ENCODE measurements around the gene RALGAPA1. TPM values are rescaled to one million over a fixed set of nuclear protein-coding genes. Genes with fewer than 3 reads are reported as not detected.

RALGAPA1 gene
- total and polyA plus RNA-seq, 4 donors, result 4.6 to 38.7 (median 13.4) TPM

GRCh38 chr14:35558680-35559079 lies 250.4 kb downstream of the RALGAPA1 start:
- H3K9me3 ChIP-seq (ENCODE audit: control insufficient read depth in 4 of 4, low read length in 3 of 4), result no peaks in the 10 kb centered on the region
- DNase-seq (ENCODE audit: low spot score), result no peak
- no peak overlapping the region for H3K4me3 ChIP-seq (ENCODE audit: low read depth in 1 of 3, low read length in 3 of 3)
- no peaks in the 10 kb centered on the region for H3K27me3 ChIP-seq (ENCODE audit: control insufficient read depth in 4 of 4, insufficient read depth in 4 of 4, low read length in 3 of 4)
- 84% methylated on average over 2 of the region's 2 CpGs for WGBS
- no peaks in the 10 kb centered on the region for H3K4me1 ChIP-seq (ENCODE audit: control insufficient read depth in 4 of 4, insufficient read depth in 4 of 4, low read length in 3 of 4)
- H3K9ac ChIP-seq (ENCODE audit: low read depth in 1 of 2, low read length in 2 of 2), result no peak overlapping the region
- H3K36me3 ChIP-seq (ENCODE audit: control insufficient read depth in 4 of 4, insufficient read depth in 3 of 4, low read depth in 1 of 4, low read length in 3 of 4), result no peaks in the 10 kb centered on the region
- TF ChIP-seq REST (IDR thresholded peaks at IDR 0.05) (no peak), SP1 (IDR thresholded peaks at IDR 0.05) (no peak), YY1 (IDR thresholded peaks at IDR 0.05) (no peak), NR2F2 (IDR thresholded peaks at IDR 0.05) (no peak), ZBTB33 (IDR thresholded peaks at IDR 0.05) (no peak), HNF4G (IDR thresholded peaks at IDR 0.05) (no peak), RXRA (IDR thresholded peaks at IDR 0.05) (no peak), RAD21 (IDR thresholded peaks at IDR 0.05) (no peak), JUND (IDR thresholded peaks at IDR 0.05) (no peak), MAX (IDR thresholded peaks at IDR 0.05) (no peak), TAF1 (conservative IDR thresholded peaks at IDR 0.05) (no peak), FOXA2 (IDR thresholded peaks at IDR 0.05) (no peak), HNF4A (conservative IDR thresholded peaks at IDR 0.05) (no peak), EGR1 (IDR thresholded peaks at IDR 0.05; ENCODE audit: low read depth in 2 of 2) (no peak)
- H3K27ac ChIP-seq (ENCODE audit: low read depth in 1 of 2, low read length in 2 of 2), result no peak overlapping the region

- H3K36me3 ChIP-seq (ENCODE audit: control insufficient read depth in 4 of 4, insufficient read depth in 3 of 4, low read depth in 1 of 4, low read length in 3 of 4), result no peaks in the 10 kb centered on the region
- H3K27ac ChIP-seq (ENCODE audit: low read depth in 1 of 2, low read length in 2 of 2), result no peak overlapping the region
- no peaks in the 10 kb centered on the region for H3K4me1 ChIP-seq (ENCODE audit: control insufficient read depth in 4 of 4, insufficient read depth in 4 of 4, low read length in 3 of 4)
- no peak overlapping the region for H3K9ac ChIP-seq (ENCODE audit: low read depth in 1 of 2, low read length in 2 of 2)
- H3K4me3 ChIP-seq (ENCODE audit: low read depth in 1 of 3, low read length in 3 of 3), result no peak overlapping the region
- H3K27me3 ChIP-seq (ENCODE audit: control insufficient read depth in 4 of 4, insufficient read depth in 4 of 4, low read length in 3 of 4), result no peaks in the 10 kb centered on the region
- no peak for DNase-seq (ENCODE audit: low spot score)
- no peaks in the 10 kb centered on the region for H3K9me3 ChIP-seq (ENCODE audit: control insufficient read depth in 4 of 4, low read length in 3 of 4)
- TF ChIP-seq HNF4G (IDR thresholded peaks at IDR 0.05), result no peak
- no peak for TF ChIP-seq SP1 (IDR thresholded peaks at IDR 0.05)
- no peak for TF ChIP-seq GABPA (IDR thresholded peaks at IDR 0.05 in 1 of 2, conservative IDR thresholded peaks at IDR 0.05 in 1 of 2)
- no peak for TF ChIP-seq ZBTB33 (IDR thresholded peaks at IDR 0.05)
- no peak for TF ChIP-seq TAF1 (conservative IDR thresholded peaks at IDR 0.05)
- TF ChIP-seq MAX (IDR thresholded peaks at IDR 0.05), result no peak
- TF ChIP-seq FOXA1 (IDR thresholded peaks at IDR 0.05), result no peak
- TF ChIP-seq ATF3 (IDR thresholded peaks at IDR 0.05), result no peak
- no peak for TF ChIP-seq YY1 (IDR thresholded peaks at IDR 0.05)
- TF ChIP-seq JUND (IDR thresholded peaks at IDR 0.05), result no peak
- TF ChIP-seq NR2F2 (IDR thresholded peaks at IDR 0.05), result no peak
- TF ChIP-seq HNF4A (conservative IDR thresholded peaks at IDR 0.05), result no peak
- no peak for TF ChIP-seq CTCF (IDR thresholded peaks at IDR 0.05; ENCODE audit: low read depth, low read length, missing input control)
- TF ChIP-seq REST (IDR thresholded peaks at IDR 0.05), result no peak
These were observed 251.8 kb downstream of the RALGAPA1 start for GRCh38 chr14:35557221-35557747.
